ENCODE results near the gene NGEF. TPM values are rescaled to one million over a fixed set of nuclear protein-coding genes. Genes with fewer than 3 reads are reported as not detected.

NGEF gene
- total RNA-seq, 1 experiment from 2014 or later: 1.9 TPM

- Mint-ChIP-seq H3K27me3 (ENCODE audit: low read depth) (peaks cover 2% of the 10 kb centered on the region), H3K36me3 (ENCODE audit: insufficient read depth in 1 of 3, low read depth in 3 of 3) (no peaks in the 10 kb centered on the region), H3K4me1 (no peaks in the 10 kb centered on the region), H3K4me3 (peak overlapping the region in 1 of 2 experiments; percentile 27; a peak in 1 of 5 replicates), H3K27ac (peak overlapping the region in 1 of 3 experiments; percentile 91; a peak in 1 of 7 replicates), H3K9me3 (no peaks in the 10 kb centered on the region)
- no peak overlapping the region for H2BK12ac ChIP-seq (ENCODE audit: insufficient read length, low read depth, low read length)
- H3K27ac ChIP-seq (ENCODE audit: insufficient read length, low read depth, low read length): no peak overlapping the region
- H3K23ac ChIP-seq (ENCODE audit: insufficient read length, low read depth, low read length): no peak overlapping the region
- H2AK5ac ChIP-seq (ENCODE audit: insufficient read length, low read length): no peak overlapping the region
- no CpG with 5 or more reads among the region's 9 CpGs for WGBS (ENCODE audit: extremely low coverage, insufficient read length, low lambda C conversion rate)
- no peaks in the 10 kb centered on the region for H3K79me2 ChIP-seq (ENCODE audit: insufficient read depth, low read length)
- peak; percentile 20 for DNase-seq
- no peak overlapping the region for H4K5ac ChIP-seq (ENCODE audit: insufficient read length, low read depth, low read length)
- H2BK20ac ChIP-seq (ENCODE audit: low read depth, low read length, poor library complexity, severe bottlenecking): no peak overlapping the region
- H4K91ac ChIP-seq (ENCODE audit: insufficient read length, low read depth, low read length): no peak overlapping the region
- H2BK15ac ChIP-seq (ENCODE audit: low read depth, low read length): no peak overlapping the region
- no peak for TF ChIP-seq CTCF (conservative IDR thresholded peaks at IDR 0.05)
- no peaks in the 10 kb centered on the region for H3K23me2 ChIP-seq (ENCODE audit: insufficient read length, low read depth, low read length, poor library complexity, severe bottlenecking)
- H4K8ac ChIP-seq (replicated peaks; ENCODE audit: insufficient read length, low read depth, low read length): no peak overlapping the region
- H3K14ac ChIP-seq (ENCODE audit: insufficient read depth, low read length): no peak overlapping the region
- H3K9me3 ChIP-seq (ENCODE audit: control insufficient read depth, low read depth, low read length): no peaks in the 10 kb centered on the region
- H4K20me1 ChIP-seq (ENCODE audit: control insufficient read depth, insufficient read depth, insufficient read length): no peaks in the 10 kb centered on the region
- no peaks in the 10 kb centered on the region for H3K4me1 ChIP-seq (ENCODE audit: insufficient read depth, low read length)
- no peak overlapping the region for H3K4ac ChIP-seq (ENCODE audit: low read depth, low read length)
- H3K56ac ChIP-seq (ENCODE audit: insufficient read length, low read depth, low read length): no peak overlapping the region
- H3K9ac ChIP-seq (ENCODE audit: extremely low read depth, insufficient read length, low read length): no peak overlapping the region
- no peak overlapping the region for H2AFZ ChIP-seq (ENCODE audit: low read length)
- H3K4me2 ChIP-seq (ENCODE audit: insufficient read depth, insufficient read length, low read length): no peak overlapping the region
- H3K27me3 ChIP-seq (ENCODE audit: insufficient read depth, low read length): no peaks in the 10 kb centered on the region
- no peak overlapping the region for H3K18ac ChIP-seq (ENCODE audit: insufficient read length, low read depth, low read length)
- H2BK120ac ChIP-seq (ENCODE audit: low read depth, low read length, poor library complexity, severe bottlenecking): no peak overlapping the region
- H2BK5ac ChIP-seq (ENCODE audit: insufficient read length, low read length): no peak overlapping the region
- no peak overlapping the region for H3T11ph ChIP-seq (ENCODE audit: low read length)
- H3K79me1 ChIP-seq (ENCODE audit: insufficient read depth, low read depth, low read length, poor library complexity, severe bottlenecking): no peaks in the 10 kb centered on the region
These were observed 9.1 kb downstream of the NGEF start for GRCh38 chr2:233003658-233004555.

All from H9 (cell line).